CD14-positive monocyte (primary cell): ENCODE data around the gene ACSL3. TPM values are rescaled to one million over a fixed set of nuclear protein-coding genes. Genes with fewer than 3 reads are reported as not detected.

Source experiments
- DNase-seq, 3 donors: peaks; one replicate each; pipeline ENCODE4 v3.0.0-alpha.2; 2011 to 2022
- H2AFZ ChIP-seq: 2 replicates; pipeline ENCODE4 v1.6.0; 2012; ENCODE audit warnings: mild to moderate bottlenecking, low read depth, low read length, inconsistent platforms; ENCODE audit not compliant: insufficient read depth, poor library complexity, severe bottlenecking
- H3K27ac ChIP-seq, 2 donors: 1 replicate in 1 of 2; 2 replicates in 1 of 2; pipeline ENCODE4 v1.5.1; 2012 to 2013; ENCODE audit warnings: low read length in 2 of 2, control low read depth in 1 of 2, inconsistent platforms in 1 of 2, low read depth in 1 of 2, mild to moderate bottlenecking in 1 of 2
- H3K27me3 ChIP-seq, 2 donors: one replicate each; pipeline versions ENCODE4 v1.6.0 to v1.6.1; 2011 to 2013; ENCODE audit warnings: low read length in 2 of 2; ENCODE audit not compliant: control insufficient read depth in 2 of 2, insufficient read depth in 2 of 2
- H3K36me3 ChIP-seq, 2 donors: replicated peaks in 1 of 2; 1 replicate in 1 of 2; 2 replicates in 1 of 2; pipeline versions ENCODE4 v1.5.1 to v1.6.1; 2012 to 2013; ENCODE audit warnings: low read length in 2 of 2, control low read depth in 1 of 2, inconsistent platforms in 1 of 2, mild to moderate bottlenecking in 1 of 2; ENCODE audit not compliant: insufficient read depth in 2 of 2, control insufficient read depth in 1 of 2
- H3K4me1 ChIP-seq, 2 donors: 1 replicate in 1 of 2; 2 replicates in 1 of 2; pipeline versions ENCODE4 v1.5.1 to v1.6.1; 2012 to 2013; ENCODE audit warnings: low read length in 2 of 2, control low read depth in 1 of 2, inconsistent platforms in 1 of 2, mild to moderate bottlenecking in 1 of 2, moderate library complexity in 1 of 2; ENCODE audit not compliant: insufficient read depth in 2 of 2, control insufficient read depth in 1 of 2
- H3K4me2 ChIP-seq: replicated peaks from 2 replicates; pipeline ENCODE3; 2012; ENCODE audit warnings: low read length, moderate library complexity, mild to moderate bottlenecking; ENCODE audit not compliant: poor library complexity, severe bottlenecking; ENCODE audit errors: extremely low read depth
- H3K4me3 ChIP-seq, 3 experiments: fragments of 200-600 bp in 1 of 3; sonication (generic) in 1 of 3; replicated peaks in 1 of 3; 1 replicate in 2 of 3; 2 replicates in 1 of 3; pipeline ENCODE4 v1.5.1; 2011 to 2013; ENCODE audit warnings: low read length in 3 of 3, mild to moderate bottlenecking in 3 of 3, control low read depth in 2 of 3, low read depth in 2 of 3, inconsistent platforms in 1 of 3, moderate library complexity in 1 of 3
- H3K79me2 ChIP-seq: 2 replicates; pipeline ENCODE4 v1.6.0; 2012; ENCODE audit warnings: mild to moderate bottlenecking, control low read depth, inconsistent platforms, low read length, moderate library complexity; ENCODE audit not compliant: insufficient read depth
- H3K9ac ChIP-seq: 2 replicates; pipeline ENCODE4 v1.6.0; 2017; ENCODE audit warnings: low read length, mild to moderate bottlenecking; ENCODE audit not compliant: insufficient read depth, poor library complexity, severe bottlenecking
- H3K9me3 ChIP-seq, 2 donors: replicated peaks in 1 of 2; 1 replicate in 1 of 2; 2 replicates in 1 of 2; pipeline versions ENCODE4 v1.5.1 to v1.6.1; 2012 to 2013; ENCODE audit warnings: low read length in 2 of 2, control low read depth in 1 of 2; ENCODE audit not compliant: control insufficient read depth in 1 of 2, insufficient read depth in 1 of 2
- H4K20me1 ChIP-seq: 2 replicates; pipeline ENCODE4 v1.6.0; 2012; ENCODE audit warnings: mild to moderate bottlenecking, low read length, control low read depth, moderate library complexity; ENCODE audit not compliant: insufficient read depth
- H3K27ac Mint-ChIP-seq, 7 donors: one replicate each; pipeline ENCODE4 v1.8.0; 2020; ENCODE audit warnings: mild to moderate bottlenecking in 7 of 7, mixed read lengths in 7 of 7, moderate library complexity in 6 of 7, inconsistent platforms in 2 of 7
- H3K27me3 Mint-ChIP-seq, 3 donors: one replicate each; pipeline ENCODE4 v1.8.0; 2021 to 2022; ENCODE audit warnings: low read depth in 3 of 3, mild to moderate bottlenecking in 3 of 3, mixed read lengths in 3 of 3, moderate library complexity in 3 of 3, inconsistent platforms in 1 of 3
- H3K36me3 Mint-ChIP-seq, 2 donors: one replicate each; pipeline ENCODE4 v1.8.0; 2020; ENCODE audit warnings: mixed read lengths in 2 of 2, inconsistent platforms in 1 of 2, mild to moderate bottlenecking in 1 of 2
- H3K4me1 Mint-ChIP-seq: one replicate; pipeline ENCODE4 v1.8.0; 2020; ENCODE audit warnings: mild to moderate bottlenecking, mixed read lengths
- H3K4me3 Mint-ChIP-seq, 2 donors: one replicate each; pipeline ENCODE4 v1.8.0; 2020; ENCODE audit warnings: mild to moderate bottlenecking in 2 of 2, mixed read lengths in 2 of 2, moderate library complexity in 1 of 2
- H3K9me3 Mint-ChIP-seq, 7 donors: one replicate each; pipeline ENCODE4 v1.8.0; 2020 to 2022; ENCODE audit warnings: mixed read lengths in 7 of 7, mild to moderate bottlenecking in 6 of 7, moderate library complexity in 6 of 7, inconsistent platforms in 2 of 7
- WGBS: methylation state at CpG from one replicate; pipeline ENCODE4 v1.1.5; 2013; ENCODE audit warnings: missing lambda C conversion rate; ENCODE audit not compliant: insufficient coverage; 5-methylcytosine and 5-hydroxymethylcytosine counted together
- intact Hi-C, 2 donors: fragments of 100-400 bp; cut with micrococcal nuclease; formaldehyde crosslinking; loops; one replicate each; pipeline versions ENCODE4 v1.15.0 to v1.15.1; 2023
- polyA plus RNA-seq, 3 donors: library from polyadenylated mRNA; depleted of rRNA in 1 of 3; unstranded in 2 of 3; stranded (reverse) in 1 of 3; fragments of 300-500 nt in 2 of 3; fragments of >200 nt in 1 of 3; fragmentation: Illumina TruSeq in 2 of 3; gene quantifications; 1 replicate in 2 of 3; 2 replicates in 1 of 3; pipeline ENCODE4 v1.2.3, GENCODE V29; 2012 to 2021
- TF ChIP-seq, protein P1 (sequence below): fragments of 200-600 bp; IDR thresholded peaks from one replicate; pipeline ENCODE4 v1.8.0; 2022; ENCODE audit warnings: antibody characterized with exemption, mild to moderate bottlenecking

Gene ACSL3
- polyA plus RNA-seq, 3 donors, result 8.8 to 24.4 (median 19.9) TPM

DNA sequence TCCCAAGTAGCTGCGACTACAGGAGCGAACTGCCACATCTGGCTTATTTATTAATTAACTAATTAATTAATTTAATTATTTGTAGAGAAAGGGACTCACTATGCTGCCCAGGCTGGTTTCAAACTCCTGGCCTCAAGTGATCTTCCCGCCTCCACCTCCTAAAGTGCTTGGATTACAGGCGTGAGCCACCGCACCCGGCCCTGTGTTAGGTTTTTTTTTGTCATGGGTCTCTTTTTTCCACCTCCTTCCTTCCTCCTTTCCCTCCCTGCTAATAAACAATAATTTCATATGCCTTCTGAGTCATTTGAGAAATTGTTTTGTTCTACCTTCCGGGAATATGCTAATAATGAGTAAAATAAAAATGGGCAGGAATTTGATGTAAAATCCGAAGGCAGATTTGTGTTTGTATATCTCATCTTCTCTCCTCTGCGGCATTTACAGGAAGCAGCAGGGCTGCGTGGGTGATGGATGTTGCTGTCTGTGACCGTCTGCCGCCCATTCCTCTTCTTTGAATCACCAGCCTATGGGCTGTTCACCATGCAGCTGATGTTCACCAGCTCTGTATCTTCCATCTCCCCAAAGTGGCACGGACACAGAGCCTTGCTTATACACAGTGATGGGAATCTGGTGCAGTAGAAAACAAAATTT is 89.9 kb downstream of the ACSL3 start:
- Histone ChIP-seq H3K79me2 (no peaks in the 10 kb centered on the region), H4K20me1 (no peaks in the 10 kb centered on the region), H3K4me2 (no peak overlapping the region), H3K4me1 (peaks cover 14 to 17% of the 10 kb centered on the region in 2 donors), H3K9me3 (no peaks in the 10 kb centered on the region), H2AFZ (no peak overlapping the region), H3K27me3 (peaks cover 0 to 4% of the 10 kb centered on the region in 2 donors), H3K36me3 (no peaks in the 10 kb centered on the region), H3K27ac (no peak overlapping the region), H3K4me3 (no peak overlapping the region), H3K9ac (no peak overlapping the region)
- no peak overlapping the region for H3K27ac Mint-ChIP-seq
- TF ChIP-seq, protein P1, sequence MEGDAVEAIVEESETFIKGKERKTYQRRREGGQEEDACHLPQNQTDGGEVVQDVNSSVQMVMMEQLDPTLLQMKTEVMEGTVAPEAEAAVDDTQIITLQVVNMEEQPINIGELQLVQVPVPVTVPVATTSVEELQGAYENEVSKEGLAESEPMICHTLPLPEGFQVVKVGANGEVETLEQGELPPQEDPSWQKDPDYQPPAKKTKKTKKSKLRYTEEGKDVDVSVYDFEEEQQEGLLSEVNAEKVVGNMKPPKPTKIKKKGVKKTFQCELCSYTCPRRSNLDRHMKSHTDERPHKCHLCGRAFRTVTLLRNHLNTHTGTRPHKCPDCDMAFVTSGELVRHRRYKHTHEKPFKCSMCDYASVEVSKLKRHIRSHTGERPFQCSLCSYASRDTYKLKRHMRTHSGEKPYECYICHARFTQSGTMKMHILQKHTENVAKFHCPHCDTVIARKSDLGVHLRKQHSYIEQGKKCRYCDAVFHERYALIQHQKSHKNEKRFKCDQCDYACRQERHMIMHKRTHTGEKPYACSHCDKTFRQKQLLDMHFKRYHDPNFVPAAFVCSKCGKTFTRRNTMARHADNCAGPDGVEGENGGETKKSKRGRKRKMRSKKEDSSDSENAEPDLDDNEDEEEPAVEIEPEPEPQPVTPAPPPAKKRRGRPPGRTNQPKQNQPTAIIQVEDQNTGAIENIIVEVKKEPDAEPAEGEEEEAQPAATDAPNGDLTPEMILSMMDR, result no peak
- peaks cover 0 to 3% (median 1%) of the 10 kb centered on the region in 7 donors for H3K9me3 Mint-ChIP-seq
- WGBS, result no CpG with 5 or more reads among the region's 13 CpGs
- H3K4me3 Mint-ChIP-seq, result no peak overlapping the region
- peaks cover 22% of the 10 kb centered on the region for H3K4me1 Mint-ChIP-seq
- intact Hi-C loops, result no loop called here
- H3K27me3 Mint-ChIP-seq, result peaks cover 11 to 16% (median 12%) of the 10 kb centered on the region in 3 donors
- no peaks in the 10 kb centered on the region for H3K36me3 Mint-ChIP-seq
- DNase-seq, result no peak

DNA sequence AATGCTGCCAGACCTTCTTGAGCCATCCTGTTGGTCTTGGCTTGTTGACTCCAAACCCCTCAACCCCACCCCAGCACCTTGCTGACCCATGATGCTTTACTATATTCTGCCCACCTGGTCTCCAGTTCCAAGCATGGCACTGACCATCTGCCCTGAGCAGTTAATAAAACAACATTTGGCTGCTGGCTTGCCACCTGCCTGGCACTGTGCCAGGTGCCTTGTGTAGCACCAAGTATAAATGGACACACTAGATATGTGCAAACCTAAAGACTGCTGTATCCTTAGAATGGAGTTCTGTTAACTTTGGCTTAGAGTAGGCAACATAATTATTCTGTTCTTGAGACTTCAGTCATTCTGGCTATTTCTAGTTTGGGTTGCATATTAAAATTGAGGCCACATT is 91.4 kb downstream of the ACSL3 start:
- no peaks in the 10 kb centered on the region for H4K20me1 ChIP-seq
- H3K4me3 ChIP-seq, result no peak overlapping the region
- intact Hi-C loops, result no loop called here
- TF ChIP-seq, protein P1, result no peak
- H3K4me2 ChIP-seq, result no peak overlapping the region
- Mint-ChIP-seq H3K4me1 (peaks cover 23% of the 10 kb centered on the region), H3K4me3 (no peak overlapping the region), H3K36me3 (no peaks in the 10 kb centered on the region), H3K27ac (no peak overlapping the region), H3K27me3 (peaks cover 11 to 14% (median 12%) of the 10 kb centered on the region in 3 donors), H3K9me3 (peaks cover 0 to 5% (median 1%) of the 10 kb centered on the region in 7 donors)
- H3K79me2 ChIP-seq, result no peaks in the 10 kb centered on the region
- no peak for DNase-seq
- no peak overlapping the region for H3K9ac ChIP-seq
- H3K36me3 ChIP-seq, result no peaks in the 10 kb centered on the region
- peaks cover 0 to 4% of the 10 kb centered on the region in 2 donors for H3K27me3 ChIP-seq
- peaks cover 14 to 17% of the 10 kb centered on the region in 2 donors for H3K4me1 ChIP-seq
- H3K9me3 ChIP-seq, result no peaks in the 10 kb centered on the region
- H3K27ac ChIP-seq, result no peak overlapping the region
- H2AFZ ChIP-seq, result no peak overlapping the region
